NOMO-1 (cell line): ENCODE data around the gene CDC25B.

ENCODE experiments used
- DNase-seq, 2 experiments: peaks; one replicate each; lab custom pipeline; 2025; ENCODE audit not compliant: unreplicated experiment in 2 of 2; lab: John Stamatoyannopoulos, UW

The CDC25B gene

DNA sequence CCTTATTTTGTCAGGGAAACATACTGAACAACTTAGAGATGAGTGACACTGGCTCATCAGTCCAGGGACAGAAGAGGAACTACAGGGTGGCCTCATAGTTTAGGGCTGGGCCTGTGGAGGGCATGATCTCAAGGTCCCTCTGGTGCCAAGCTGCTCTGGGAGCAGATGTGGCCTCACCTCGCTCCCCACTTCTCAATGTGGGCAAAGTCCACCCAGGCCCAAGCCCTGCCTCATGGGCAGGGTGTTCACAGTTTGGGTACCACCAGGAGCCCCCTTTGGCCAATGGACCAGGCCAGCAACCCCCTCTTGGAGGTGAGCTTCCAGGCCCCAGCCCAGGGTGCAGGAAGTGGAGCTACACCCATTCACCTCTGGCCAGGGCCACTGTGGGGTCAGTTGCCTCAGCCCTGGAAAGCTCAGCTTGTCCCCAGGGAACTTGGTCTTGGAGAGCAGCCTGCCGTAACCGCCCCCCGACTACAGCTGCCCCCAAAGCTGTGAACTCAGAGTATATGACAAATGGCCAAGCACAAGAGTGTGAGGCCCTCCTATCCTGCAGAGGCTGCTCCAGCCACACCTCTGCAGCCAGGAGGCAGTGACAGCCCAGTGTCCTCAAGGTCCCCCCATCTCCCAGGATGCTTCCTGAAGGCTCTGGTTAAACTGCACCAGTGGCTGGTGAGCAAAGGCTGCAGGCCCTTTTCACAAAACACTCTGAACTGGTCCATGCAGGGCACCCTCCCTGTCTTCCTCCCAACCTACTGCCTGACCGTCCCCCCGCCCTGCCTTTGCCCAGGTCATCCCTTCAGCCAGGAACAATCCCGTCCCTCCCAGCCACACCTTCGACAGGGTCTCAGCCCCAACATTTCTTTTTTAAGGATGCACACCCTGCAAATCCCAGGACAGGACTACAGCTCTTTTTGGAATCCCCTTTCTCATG lies 32.2 kb upstream of the CDC25B start:
- peak; percentile 33 to 47 for DNase-seq

DNA sequence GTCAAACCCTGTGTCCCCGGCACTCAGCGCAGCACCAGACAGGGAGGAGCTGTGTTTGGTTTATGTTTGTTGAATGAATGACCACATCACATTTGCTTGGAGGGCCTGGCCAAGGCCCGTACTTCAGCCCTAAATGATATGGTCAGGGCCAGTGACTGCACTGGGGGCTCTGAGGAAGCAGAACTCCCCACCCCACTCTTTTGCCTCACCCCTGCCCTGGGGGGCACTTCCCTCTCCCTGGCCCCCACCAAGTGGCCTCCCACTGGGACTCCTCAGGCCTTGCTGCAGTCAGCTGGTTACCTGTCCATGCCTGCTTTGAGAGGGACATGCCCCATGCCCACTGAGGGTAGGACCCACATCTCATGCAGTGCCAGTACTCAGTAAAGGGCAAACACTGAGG lies 31.5 kb upstream of the CDC25B start:
- DNase-seq = no peak

DNA sequence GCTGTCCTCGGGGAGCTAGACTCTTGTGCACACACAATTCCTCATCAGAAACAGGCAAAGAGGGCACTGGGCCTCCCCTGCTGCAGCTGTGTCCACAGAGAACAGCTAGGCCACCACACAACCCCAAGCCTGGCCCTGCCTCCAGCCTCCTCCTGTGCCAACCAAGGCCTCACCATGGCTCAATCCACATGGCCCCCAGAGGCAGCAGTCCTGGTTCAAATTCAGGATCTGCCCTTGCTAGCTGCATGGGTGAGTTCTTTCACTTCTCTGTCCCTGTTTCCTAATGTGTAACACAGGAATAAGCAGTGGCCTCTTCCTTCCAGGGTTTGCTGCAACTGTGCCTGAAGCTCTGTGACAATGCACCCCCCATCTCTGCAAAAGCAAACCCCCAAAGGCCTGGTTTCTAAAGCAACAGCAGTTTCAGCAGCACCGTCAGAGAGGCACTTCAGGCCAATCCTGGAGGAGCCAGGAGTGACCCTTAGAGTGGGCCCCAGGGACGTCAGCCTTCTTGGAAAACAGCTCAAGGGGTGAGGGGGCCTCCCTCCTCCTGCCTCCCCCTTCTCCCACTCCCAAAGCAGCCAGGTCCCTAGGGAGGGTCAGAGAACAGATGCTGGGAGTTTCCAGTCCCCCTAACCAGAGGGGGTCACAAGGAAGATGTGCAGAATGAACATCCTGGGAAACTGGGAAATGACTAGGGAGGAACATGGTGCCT lies 30.8 kb upstream of the CDC25B start:
- peak; percentile 37 to 50 for DNase-seq

GRCh38 chr20:3766422-3767109 lies 29.5 kb upstream of the CDC25B start:
- DNase-seq = no peak

DNA sequence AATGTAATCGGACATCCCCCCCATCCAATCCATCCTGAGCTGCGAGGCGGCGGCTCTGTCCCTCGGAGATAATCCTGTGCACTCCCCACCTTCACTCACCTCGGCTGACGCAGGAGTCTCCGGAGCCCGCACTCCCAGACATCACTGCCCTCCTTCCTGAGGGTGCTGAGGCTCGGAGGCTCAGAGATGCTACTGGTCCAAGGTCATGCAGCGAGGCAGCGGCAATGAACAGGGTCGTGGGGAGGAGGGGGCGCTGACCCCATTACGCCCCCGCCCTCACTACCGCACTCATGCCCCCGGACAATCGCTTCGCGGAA lies 29.0 kb upstream of the CDC25B start:
- no peak for DNase-seq

GRCh38 chr20:3767427-3768341 lies 28.4 kb upstream of the CDC25B start, which contains the start of gene ADISSP:
Gene ADISSP (minus strand): TSS chr20:3767753. CDS start chr20:3760100, 7,653 bp downstream.
- DNase-seq = peak; percentile 96 to 99

DNA sequence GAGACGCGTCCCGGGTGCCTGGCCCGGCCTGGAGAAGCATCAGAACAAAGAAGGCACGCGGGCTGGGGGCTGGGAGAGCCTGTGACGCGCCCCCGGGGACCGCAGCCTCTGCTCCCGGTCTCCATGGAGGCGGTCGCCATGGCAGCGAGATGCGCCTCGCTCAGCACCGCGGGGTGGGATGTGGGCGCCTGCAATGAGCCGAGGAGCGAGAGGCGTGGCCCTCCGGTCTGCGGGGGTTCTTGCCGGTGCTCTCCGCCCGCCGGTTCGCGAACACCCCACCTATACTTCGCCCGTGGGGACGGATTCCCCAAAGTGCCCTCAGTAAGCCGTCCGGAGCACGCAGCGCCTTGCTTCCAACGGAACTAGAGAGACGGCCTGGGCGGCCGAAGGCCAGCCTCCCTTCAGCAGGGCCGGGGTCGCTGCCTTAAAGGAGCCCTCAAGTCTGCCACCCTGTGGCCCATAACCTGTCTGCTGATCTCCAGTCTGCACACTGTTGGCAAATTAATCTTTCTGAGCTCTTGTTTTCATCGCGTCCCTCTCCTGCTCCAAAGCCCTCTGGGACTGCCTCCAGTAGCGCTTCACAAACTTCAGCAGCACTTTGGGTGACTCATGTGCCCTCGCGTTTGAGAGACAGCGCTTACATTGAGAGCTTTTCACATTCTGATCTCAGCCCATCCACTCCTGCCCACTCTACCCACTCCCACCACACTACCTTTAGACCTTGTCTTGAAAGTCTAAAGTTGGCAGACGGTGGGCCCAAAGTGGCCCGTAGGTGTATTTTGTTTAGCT lies 27.6 kb upstream of the CDC25B start:
- DNase-seq = peak; percentile 66 to 74

DNA sequence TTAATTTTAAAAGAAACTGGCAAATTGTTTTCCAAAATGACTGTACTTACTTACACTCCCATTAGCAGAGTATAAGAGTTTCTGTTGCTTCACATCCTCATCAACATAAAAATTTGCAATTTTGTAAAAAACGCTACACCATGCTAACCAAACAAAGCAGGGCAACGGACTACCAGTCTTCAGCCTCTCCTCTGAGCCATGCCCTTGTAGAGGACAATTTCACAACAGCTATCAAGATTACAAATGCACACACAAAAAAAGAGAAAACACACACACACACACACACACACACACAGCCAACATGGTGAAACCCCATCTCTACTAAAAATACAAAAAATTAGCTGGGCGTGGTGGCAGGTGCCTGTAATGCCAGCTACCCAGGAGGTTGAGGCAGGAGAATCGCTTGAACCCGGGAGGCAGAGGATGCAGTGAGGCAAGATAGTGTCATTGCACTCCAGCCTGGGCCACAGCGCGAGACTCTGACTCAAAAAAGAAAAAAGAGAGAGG lies 24.5 kb upstream of the CDC25B start:
- no peak for DNase-seq

- DNase-seq = peak in 1 of 2 experiments; percentile 29
Measured at GRCh38 chr20:3775457-3776108, 20.5 kb upstream of the CDC25B start.

- no peak for DNase-seq
Measured at GRCh38 chr20:3777381-3777715, 18.8 kb upstream of the CDC25B start.

DNA sequence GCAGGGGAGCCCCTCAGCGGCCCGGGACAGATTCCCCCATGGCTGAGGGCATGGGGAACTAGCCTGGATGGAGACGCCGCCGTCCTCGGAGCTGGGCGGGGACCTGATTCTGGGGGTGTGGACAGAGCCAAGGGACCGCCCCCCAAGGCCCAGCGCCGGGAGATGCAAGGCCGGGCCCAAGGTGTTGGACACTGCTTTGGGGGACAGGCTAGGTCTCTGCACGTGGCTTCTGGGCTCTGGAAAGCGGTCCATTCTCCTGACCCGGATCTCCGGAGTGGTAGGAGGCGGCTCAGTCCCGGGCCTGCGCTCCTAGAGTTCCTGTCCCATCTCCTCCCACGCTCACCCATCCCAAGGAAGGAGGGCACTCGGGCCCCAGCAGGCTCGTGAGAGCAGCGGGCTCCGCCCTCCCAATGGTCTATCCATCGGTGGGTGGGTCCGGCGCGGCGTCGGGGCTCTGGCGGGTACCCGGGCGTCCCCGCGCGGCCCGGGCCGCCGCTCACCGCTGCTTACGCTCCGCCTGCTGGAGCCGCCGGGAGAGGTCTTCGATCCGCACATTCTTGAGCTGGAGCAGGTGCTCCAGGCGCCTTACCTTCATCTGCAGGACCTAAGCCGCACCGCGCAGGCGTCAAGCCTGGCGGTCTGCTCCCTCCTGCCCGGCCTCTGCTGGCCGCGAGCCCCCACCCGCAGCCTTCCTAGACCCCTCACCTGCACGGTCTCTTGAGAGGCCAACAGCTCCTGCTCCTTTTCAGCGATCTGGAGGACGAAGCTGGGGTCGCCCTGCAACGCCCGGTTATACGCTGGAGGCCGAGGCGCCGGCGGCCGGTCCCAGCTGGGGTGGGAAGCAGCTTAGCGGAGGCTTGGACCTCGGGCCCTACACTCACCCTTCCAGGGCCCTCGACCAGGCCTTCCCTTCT lies 18.1 kb upstream of the CDC25B start:
- no peak for DNase-seq

DNA sequence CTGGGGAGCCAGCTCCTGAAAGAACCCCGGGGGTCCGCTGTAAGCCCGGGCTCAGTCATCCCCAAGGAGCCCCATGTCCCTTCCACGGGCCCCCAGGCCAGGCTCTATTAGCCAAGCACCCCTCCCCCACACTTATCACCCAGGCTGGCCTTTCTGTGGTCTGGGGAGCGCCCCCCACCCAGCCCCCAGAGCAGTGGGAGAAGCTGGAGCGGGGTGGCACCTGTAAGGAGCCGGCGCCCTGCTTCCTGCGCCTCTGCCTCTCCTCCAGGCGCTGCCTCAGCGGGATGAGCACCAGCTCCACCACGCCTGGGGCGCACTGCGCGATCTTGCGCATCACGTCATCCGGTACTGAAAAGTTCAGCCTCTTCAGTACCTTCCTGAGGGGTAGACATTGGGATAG lies 17.1 kb upstream of the CDC25B start:
- no peak for DNase-seq

DNA sequence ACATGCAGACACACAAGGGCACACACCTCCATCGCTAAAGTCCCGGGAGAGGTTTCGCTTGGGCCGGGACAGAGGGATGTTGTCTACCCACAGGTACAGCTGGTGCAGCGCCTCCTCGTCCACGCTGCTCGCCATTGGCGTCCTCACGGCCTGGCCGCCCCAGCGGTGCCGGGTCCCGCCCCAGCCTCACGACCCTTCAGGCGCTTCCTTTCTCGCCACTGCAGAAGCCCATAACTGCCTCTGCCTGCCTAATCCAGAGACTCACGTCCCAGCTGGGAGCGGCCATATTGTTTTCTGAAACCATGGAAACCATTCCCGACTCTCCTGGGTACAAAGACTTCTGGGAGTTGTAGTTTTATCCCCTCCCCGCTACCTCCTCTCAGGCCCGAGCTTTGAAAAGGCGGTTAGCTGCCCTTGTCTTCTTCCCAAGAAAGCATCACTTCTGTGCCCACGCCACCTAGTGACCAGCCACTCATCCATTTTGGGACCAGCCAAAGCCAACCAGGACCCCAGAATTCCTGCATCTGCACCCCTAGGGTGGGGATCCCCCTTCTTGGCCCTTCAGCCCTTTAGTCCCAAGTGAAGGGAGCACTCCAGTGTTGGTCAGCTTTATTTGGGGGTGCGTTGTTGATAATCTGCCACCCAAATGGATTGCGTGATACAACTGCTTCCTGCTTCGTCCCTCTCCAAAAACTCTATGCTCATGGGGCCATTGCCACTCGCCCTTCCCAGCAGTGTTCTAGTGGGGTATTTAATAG lies 14.8 kb upstream of the CDC25B start, which contains the start of gene SPEF1:
SPEF1 (minus strand) TSS at position 296 of the 758 bp plus-strand sequence; CDS start at position 135, 161 bp downstream.
- peak; percentile 83 to 94 for DNase-seq

GRCh38 chr20:3782597-3782996 lies 13.5 kb upstream of the CDC25B start:
- DNase-seq = no peak

DNA sequence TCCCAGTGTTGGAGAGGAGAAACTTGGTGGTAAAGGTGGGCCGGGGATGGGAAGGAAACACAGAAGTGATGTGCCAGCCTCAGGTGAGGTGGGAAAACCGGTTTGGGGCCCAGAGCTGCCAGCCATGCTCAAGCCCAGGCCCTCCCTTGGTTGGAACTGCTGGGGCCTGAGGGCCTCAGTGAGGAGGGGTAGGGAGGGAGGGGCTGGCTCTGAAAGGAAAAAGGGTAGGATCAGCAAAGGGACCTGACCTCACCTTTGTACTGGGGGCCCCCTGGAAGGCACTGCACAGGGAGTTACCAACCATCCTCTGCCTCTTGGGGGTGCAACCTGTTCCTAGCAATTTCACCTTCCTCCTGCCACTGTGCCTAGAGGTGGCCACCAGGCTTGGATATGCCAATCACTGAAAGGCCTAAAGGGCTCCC lies 13.0 kb upstream of the CDC25B start:
- DNase-seq = no peak

DNA sequence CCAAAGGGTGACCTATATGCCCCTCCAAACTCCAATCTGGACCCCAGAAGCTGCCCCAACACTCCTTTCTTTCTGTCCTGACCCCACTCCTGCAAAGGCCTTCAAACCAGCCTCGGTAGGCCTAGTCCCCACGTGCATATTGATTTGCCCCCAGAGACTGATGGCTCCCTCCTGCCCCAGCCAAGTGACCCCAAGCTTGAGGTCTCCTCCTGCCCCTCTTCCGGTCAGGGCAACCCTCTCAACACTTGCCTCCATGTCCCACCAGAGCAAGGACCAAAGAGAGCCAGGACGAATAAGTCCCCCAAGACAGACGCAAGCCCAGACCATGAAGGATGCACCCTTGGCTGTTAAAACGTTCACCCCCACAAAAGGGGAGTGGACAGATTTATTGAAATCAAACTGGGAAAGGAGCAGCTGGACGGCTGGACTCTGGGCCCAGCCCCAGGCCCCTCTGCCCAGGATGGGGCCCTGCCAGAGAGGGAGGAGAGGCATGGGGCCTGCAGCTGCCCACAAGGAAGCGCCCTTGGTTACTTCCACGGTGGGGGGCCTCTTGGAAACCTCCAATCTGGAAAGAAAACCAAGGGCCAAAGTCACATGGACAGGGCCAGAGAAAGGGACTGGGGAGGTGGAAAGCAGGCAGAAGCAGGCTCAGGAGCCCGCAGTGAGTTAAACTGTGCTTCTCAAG lies 12.5 kb upstream of the CDC25B start:
- DNase-seq = no peak
